Fibroblast of villous mesenchyme (primary cell): ENCODE results near the gene TMEM147. TPM values are rescaled to one million over a fixed set of nuclear protein-coding genes. Genes with fewer than 3 reads are reported as not detected.
A peak's percentile ranks its signal among the peaks of the same experiment; 100 is the strongest.

Experiments
- DNase-seq: peaks from one replicate; pipeline ENCODE4 v3.0.0-alpha.2; 2010; ENCODE audit warnings: low read depth
- H3K4me3 ChIP-seq: 2 replicates; pipeline ENCODE4 v1.5.1; 2011; ENCODE audit warnings: low read depth, mild to moderate bottlenecking, low read length
- CTCF ChIP-seq: IDR thresholded peaks from 2 replicates; pipeline ENCODE4 v1.5.1; 2012; ENCODE audit warnings: low read depth, mild to moderate bottlenecking, low read length; ENCODE audit not compliant: insufficient read depth
- total RNA-seq: library from RNA; depleted of rRNA; stranded (reverse); fragments of >200 nt; gene quantifications from 2 replicates; pipeline ENCODE4 v1.2.3, GENCODE V29; 2012

TMEM147 gene
- total RNA-seq, 1 donor, result 81.2 TPM

DNA sequence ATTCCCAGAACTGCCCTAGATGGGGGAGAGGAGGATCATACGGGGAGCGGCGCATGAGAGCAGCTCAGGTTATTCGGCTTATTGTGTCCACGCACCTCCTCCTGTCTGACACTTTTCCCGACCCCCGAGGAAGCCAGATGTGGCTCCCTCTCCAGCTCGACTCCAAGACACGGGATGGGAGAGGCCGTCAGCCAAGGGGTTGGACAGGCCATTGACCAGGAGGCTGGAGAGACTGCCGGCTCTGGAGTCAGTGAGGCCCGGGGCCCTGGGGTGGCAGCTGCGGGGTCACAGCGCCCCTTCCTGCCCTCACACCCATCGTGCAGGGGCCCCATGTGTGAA lies 34.8 kb upstream of the TMEM147 start:
- no peak for DNase-seq
- H3K4me3 ChIP-seq, result no peak overlapping the region
- no peak for TF ChIP-seq CTCF

GRCh38 chr19:35511337-35511736 lies 34.1 kb upstream of the TMEM147 start:
- no peak for TF ChIP-seq CTCF
- H3K4me3 ChIP-seq, result no peak overlapping the region
- no peak for DNase-seq

- no peak for TF ChIP-seq CTCF
- DNase-seq, result no peak
- H3K4me3 ChIP-seq, result no peak overlapping the region
Measured at GRCh38 chr19:35512831-35513627, 32.4 kb upstream of the TMEM147 start.

DNA sequence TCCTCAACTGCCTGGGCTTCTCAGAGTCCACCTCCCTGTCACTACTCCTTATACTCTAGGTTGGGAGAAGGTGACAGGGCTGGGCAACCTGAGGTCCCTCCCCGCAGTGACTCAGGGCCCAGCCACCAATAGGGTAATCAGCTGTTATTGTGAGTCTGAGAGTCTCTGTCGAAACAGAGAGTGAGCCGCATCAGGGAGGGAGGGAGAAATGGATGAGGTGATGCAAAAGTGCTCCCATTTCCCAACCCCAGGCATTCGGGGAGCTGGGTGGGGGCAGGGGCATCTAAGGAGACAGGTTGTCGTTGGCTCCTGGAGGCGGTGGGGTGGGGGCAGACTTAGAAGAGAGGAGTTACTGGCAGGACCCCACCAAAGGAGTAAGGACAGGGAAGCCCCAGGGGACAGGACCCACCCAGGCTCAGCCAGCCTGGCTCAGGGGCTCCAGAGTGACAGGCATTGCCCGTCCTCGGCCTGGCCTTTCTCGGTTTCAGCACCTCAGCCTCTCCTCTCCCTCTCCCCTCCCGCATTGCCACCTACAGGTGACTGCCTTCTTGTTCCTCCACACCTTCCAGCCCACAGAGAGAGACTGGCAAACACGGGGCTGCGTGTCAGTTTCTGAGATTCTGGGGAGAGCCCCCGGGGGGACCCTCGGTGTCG lies 31.7 kb upstream of the TMEM147 start, which contains the start of gene DMKN:
Gene DMKN, minus strand, starts transcription at position 22 of the 654 bp plus-strand sequence. CDS start 174 bp downstream, outside the sequence.
- DNase-seq, result peak; percentile 56
- H3K4me3 ChIP-seq, result no peak within 1 kb of the TSS
- no peak for TF ChIP-seq CTCF

GRCh38 chr19:35514282-35514809 lies 31.1 kb upstream of the TMEM147 start:
- no peak overlapping the region for H3K4me3 ChIP-seq
- TF ChIP-seq CTCF, result no peak
- DNase-seq, result peak; percentile 40

DNA sequence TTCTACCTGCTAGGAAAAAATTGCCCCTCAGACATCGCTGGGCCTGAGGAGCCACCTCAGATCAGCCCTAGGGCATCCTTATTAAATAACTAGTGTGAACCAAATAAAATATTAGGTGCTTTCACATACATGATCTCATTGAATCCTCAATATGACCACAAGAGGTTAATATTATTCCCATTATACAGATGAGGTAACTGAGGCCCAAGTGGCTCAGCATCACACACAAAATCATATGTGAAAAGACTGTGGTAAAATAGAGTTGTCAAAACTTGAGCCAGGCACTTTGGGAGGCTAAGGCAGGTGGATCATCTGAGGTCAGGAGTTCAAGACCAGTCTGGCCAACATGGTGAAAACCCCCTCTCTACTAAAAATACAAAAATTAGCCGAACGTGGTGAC lies 29.1 kb upstream of the TMEM147 start:
- TF ChIP-seq CTCF, result no peak
- DNase-seq, result no peak
- no peak overlapping the region for H3K4me3 ChIP-seq

- no peak for DNase-seq
- no peak overlapping the region for H3K4me3 ChIP-seq
- no peak for TF ChIP-seq CTCF
Measured at GRCh38 chr19:35517342-35517741, 28.1 kb upstream of the TMEM147 start.
